H9 (cell line): ENCODE measurements around the gene ABCA6. TPM values are rescaled to one million over a fixed set of nuclear protein-coding genes. Genes with fewer than 3 reads are reported as not detected.

ENCODE experiments used
- DNase-seq: peaks from one replicate; pipeline ENCODE4 v3.0.0-alpha.2; 2017
- H2AFZ ChIP-seq: one replicate; pipeline ENCODE4 v1.6.1; 2013; ENCODE audit warnings: mild to moderate bottlenecking, low read length, control low read depth, moderate library complexity
- H2AK5ac ChIP-seq: 2 replicates; pipeline ENCODE4 v1.6.1; 2013; ENCODE audit warnings: low read length, control low read depth, mixed read lengths; ENCODE audit not compliant: insufficient read length
- H2BK120ac ChIP-seq: one replicate; pipeline ENCODE4 v1.6.1; 2013; ENCODE audit warnings: low read depth, mild to moderate bottlenecking, low read length, control low read depth, inconsistent platforms; ENCODE audit not compliant: poor library complexity, severe bottlenecking
- H2BK12ac ChIP-seq: 2 replicates; pipeline ENCODE4 v1.6.1; 2013; ENCODE audit warnings: low read length, control low read depth, mixed read lengths, low read depth; ENCODE audit not compliant: insufficient read length
- H2BK15ac ChIP-seq: 2 replicates; pipeline ENCODE4 v1.6.1; 2013; ENCODE audit warnings: low read depth, low read length, control low read depth
- H2BK20ac ChIP-seq: one replicate; pipeline ENCODE4 v1.6.1; 2013; ENCODE audit warnings: low read depth, mild to moderate bottlenecking, low read length, control low read depth, inconsistent platforms; ENCODE audit not compliant: poor library complexity, severe bottlenecking
- H2BK5ac ChIP-seq: 2 replicates; pipeline ENCODE4 v1.6.1; 2013; ENCODE audit warnings: low read length, control low read depth, mixed read lengths; ENCODE audit not compliant: insufficient read length
- H3K14ac ChIP-seq: 2 replicates; pipeline ENCODE4 v1.6.1; 2013; ENCODE audit warnings: low read length, control low read depth; ENCODE audit not compliant: insufficient read depth
- H3K18ac ChIP-seq: 2 replicates; pipeline ENCODE4 v1.6.1; 2013; ENCODE audit warnings: low read depth, mild to moderate bottlenecking, mixed read lengths, low read length, control low read depth; ENCODE audit not compliant: insufficient read length
- H3K23ac ChIP-seq: 2 replicates; pipeline ENCODE4 v1.6.1; 2013; ENCODE audit warnings: low read length, control low read depth, mixed read lengths, low read depth; ENCODE audit not compliant: insufficient read length
- H3K23me2 ChIP-seq: 2 replicates; pipeline ENCODE4 v1.6.1; 2013; ENCODE audit warnings: low read depth, mild to moderate bottlenecking, mixed read lengths, low read length, control low read depth; ENCODE audit not compliant: insufficient read length, poor library complexity, severe bottlenecking
- H3K27ac ChIP-seq: 2 replicates; pipeline ENCODE4 v1.5.1; 2013; ENCODE audit warnings: low read length, control low read depth, mixed read lengths, low read depth; ENCODE audit not compliant: insufficient read length
- H3K27me3 ChIP-seq: 2 replicates; pipeline ENCODE4 v1.6.1; 2013; ENCODE audit warnings: low read length, control low read depth, inconsistent platforms; ENCODE audit not compliant: insufficient read depth
- H3K4ac ChIP-seq: 2 replicates; pipeline ENCODE4 v1.6.1; 2013; ENCODE audit warnings: low read depth, mild to moderate bottlenecking, control low read depth, inconsistent platforms, low read length, moderate library complexity
- H3K4me1 ChIP-seq: 2 replicates; pipeline ENCODE4 v1.6.1; 2013; ENCODE audit warnings: low read length, control low read depth, inconsistent platforms; ENCODE audit not compliant: insufficient read depth
- H3K4me2 ChIP-seq: 2 replicates; pipeline ENCODE4 v1.6.1; 2013; ENCODE audit warnings: low read length, control low read depth, mixed read lengths; ENCODE audit not compliant: insufficient read length, insufficient read depth
- H3K56ac ChIP-seq: 2 replicates; pipeline ENCODE4 v1.6.1; 2013; ENCODE audit warnings: low read depth, mild to moderate bottlenecking, mixed read lengths, low read length, control low read depth; ENCODE audit not compliant: insufficient read length
- H3K79me1 ChIP-seq: 2 replicates; pipeline ENCODE4 v1.6.1; 2013; ENCODE audit warnings: low read depth, mild to moderate bottlenecking, moderate library complexity, low read length, control low read depth, inconsistent platforms; ENCODE audit not compliant: insufficient read depth, poor library complexity, severe bottlenecking
- H3K79me2 ChIP-seq: 2 replicates; pipeline ENCODE4 v1.6.1; 2013; ENCODE audit warnings: low read length, control low read depth, inconsistent platforms; ENCODE audit not compliant: insufficient read depth
- H3K9ac ChIP-seq: 2 replicates; pipeline ENCODE4 v1.6.1; 2013; ENCODE audit warnings: low read length, control low read depth, mixed read lengths; ENCODE audit not compliant: insufficient read length; ENCODE audit errors: extremely low read depth
- H3K9me3 ChIP-seq: one replicate; pipeline ENCODE4 v1.6.1; 2013; ENCODE audit warnings: low read depth, low read length, inconsistent platforms; ENCODE audit not compliant: control insufficient read depth
- H3T11ph ChIP-seq: one replicate; pipeline ENCODE4 v1.6.1; 2013; ENCODE audit warnings: mild to moderate bottlenecking, low read length, control low read depth, inconsistent platforms
- H4K20me1 ChIP-seq: one replicate; pipeline ENCODE4 v1.6.1; 2013; ENCODE audit not compliant: control insufficient read depth, insufficient read length, insufficient read depth
- H4K5ac ChIP-seq: 2 replicates; pipeline ENCODE4 v1.6.1; 2013; ENCODE audit warnings: low read depth, mild to moderate bottlenecking, mixed read lengths, low read length, control low read depth; ENCODE audit not compliant: insufficient read length
- H4K8ac ChIP-seq: replicated peaks from 2 replicates; pipeline ENCODE4 v1.6.1; 2013; ENCODE audit warnings: low read length, control low read depth, mixed read lengths, low read depth; ENCODE audit not compliant: insufficient read length
- H4K91ac ChIP-seq: 2 replicates; pipeline ENCODE4 v1.6.1; 2013; ENCODE audit warnings: low read depth, mild to moderate bottlenecking, moderate library complexity, mixed read lengths, low read length, control low read depth; ENCODE audit not compliant: insufficient read length
- H3K27ac Mint-ChIP-seq, 3 experiments: 2 replicates in 2 of 3; 3 replicates in 1 of 3; pipeline ENCODE4 v1.8.0; 2020 to 2021; ENCODE audit warnings: mixed read lengths in 3 of 3, mild to moderate bottlenecking in 1 of 3, moderate library complexity in 1 of 3
- H3K27me3 Mint-ChIP-seq: 2 replicates; pipeline ENCODE4 v1.8.0; 2021; ENCODE audit warnings: low read depth, mild to moderate bottlenecking, moderate library complexity, mixed read lengths
- H3K36me3 Mint-ChIP-seq, 3 experiments: 2 replicates in 2 of 3; 3 replicates in 1 of 3; pipeline ENCODE4 v1.8.0; 2020 to 2021; ENCODE audit warnings: low read depth in 3 of 3, mixed read lengths in 3 of 3; ENCODE audit not compliant: insufficient read depth in 1 of 3
- H3K4me1 Mint-ChIP-seq, 2 experiments: 2 replicates each; pipeline ENCODE4 v1.8.0; 2020; ENCODE audit warnings: mixed read lengths in 2 of 2
- H3K4me3 Mint-ChIP-seq, 2 experiments: 2 replicates in 1 of 2; 3 replicates in 1 of 2; pipeline ENCODE4 v1.8.0; 2020 to 2021; ENCODE audit warnings: mild to moderate bottlenecking in 2 of 2, mixed read lengths in 2 of 2, moderate library complexity in 1 of 2
- H3K9me3 Mint-ChIP-seq, 2 experiments: 2 replicates in 1 of 2; 3 replicates in 1 of 2; pipeline ENCODE4 v1.8.0; 2020; ENCODE audit warnings: mild to moderate bottlenecking in 2 of 2, mixed read lengths in 2 of 2, moderate library complexity in 1 of 2
- CTCF ChIP-seq: fragments of 200-600 bp; sonication (generic); conservative IDR thresholded peaks from 3 replicates; pipeline ENCODE4 v1.8.0; 2021; ENCODE audit warnings: antibody characterized with exemption, mild to moderate bottlenecking
- WGBS: extraction: QIAGEN DNeasy Blood & Tissue Kit; methylation state at CpG from one replicate; pipeline ENCODE4 v1.1.7; 2013; ENCODE audit warnings: missing lambda C conversion rate, low lambda C conversion rate, mixed read lengths; ENCODE audit not compliant: insufficient read length; ENCODE audit errors: extremely low coverage; 5-methylcytosine and 5-hydroxymethylcytosine counted together
- total RNA-seq: library from RNA; stranded (reverse); gene quantifications from 2 replicates; pipeline ENCODE4 v1.2.1, GENCODE V29; 2021

The ABCA6 gene
- total RNA-seq, 1 experiment from 2014 or later: not detected

- Histone ChIP-seq H4K91ac (no peak overlapping the region), H3K79me1 (no peaks in the 10 kb centered on the region), H2AK5ac (no peak overlapping the region), H4K8ac (no peak overlapping the region), H3K9ac (no peak overlapping the region), H3K56ac (no peak overlapping the region), H3K18ac (no peak overlapping the region), H2AFZ (no peak overlapping the region), H3K23me2 (no peaks in the 10 kb centered on the region), H2BK120ac (no peak overlapping the region), H3K4me2 (no peak overlapping the region), H3K4me1 (no peaks in the 10 kb centered on the region), H4K5ac (no peak overlapping the region), H2BK5ac (no peak overlapping the region), H2BK20ac (no peak overlapping the region), H3K27ac (no peak overlapping the region), H3K14ac (no peak overlapping the region; the same call in 1 of the 2 replicates), H3K9me3 (no peaks in the 10 kb centered on the region), H2BK15ac (no peak overlapping the region), H3K23ac (no peak overlapping the region), H3T11ph (no peak overlapping the region), H3K79me2 (no peaks in the 10 kb centered on the region), H3K27me3 (no peaks in the 10 kb centered on the region), H3K4ac (no peak overlapping the region), H4K20me1 (no peaks in the 10 kb centered on the region), H2BK12ac (no peak overlapping the region)
- Mint-ChIP-seq H3K4me1 (no peaks in the 10 kb centered on the region), H3K27ac (no peak overlapping the region), H3K9me3 (no peaks in the 10 kb centered on the region), H3K27me3 (no peaks in the 10 kb centered on the region), H3K4me3 (no peak overlapping the region), H3K36me3 (no peaks in the 10 kb centered on the region)
- WGBS: no CpG with 5 or more reads among the region's 4 CpGs
- no peak for DNase-seq
- TF ChIP-seq CTCF: no peak
These were observed 51.3 kb downstream of the ABCA6 start for GRCh38 chr17:69090365-69090764.
